Neural cell (in vitro differentiated cells): ENCODE results near the gene FGF9.

ENCODE experiments used
- CTCF ChIP-seq: fragments of 450-650 bp; IDR thresholded peaks from 2 replicates; pipeline ENCODE4 v1.5.1; 2014; ENCODE audit warnings: antibody characterized with exemption, mild to moderate bottlenecking, moderate library complexity; ENCODE audit not compliant: poor library complexity, severe bottlenecking
- EZH2 ChIP-seq: fragments of 200-600, 300-800 bp; shearing (Covaris generic), sonication (generic); IDR thresholded peaks from 2 replicates; pipeline ENCODE4 v1.6.1; 2014; ENCODE audit warnings: antibody characterized with exemption, low read length, borderline replicate concordance, mild to moderate bottlenecking; ENCODE audit not compliant: insufficient read depth, poor library complexity, severe bottlenecking
- POLR2AphosphoS5 ChIP-seq: IDR thresholded peaks from 2 replicates; pipeline ENCODE4 v1.6.1; 2012

- TF ChIP-seq CTCF, result peak; percentile 87
- TF ChIP-seq POLR2AphosphoS5, result no peak
- no peak for TF ChIP-seq EZH2
Observed at GRCh38 chr13:21638319-21639282, 32.3 kb upstream of the FGF9 start.
